Lower leg skin (tissue), 3 donors: Measurements from ENCODE around the gene CLPTM1.

ENCODE experiments used
- POLR2A ChIP-seq, 2 donors: fragments of 450-650 bp; IDR thresholded peaks; one replicate each; pipeline ENCODE4 v1.6.1; 2016 to 2017; ENCODE audit warnings: antibody characterized with exemption in 2 of 2, mild to moderate bottlenecking in 1 of 2, moderate library complexity in 1 of 2
- TF ChIP-seq, protein P1 (sequence below), 3 donors: fragments of 450-650 bp; IDR thresholded peaks; one replicate each; pipeline ENCODE4 v1.5.1; 2016; ENCODE audit warnings: antibody characterized with exemption in 3 of 3, mild to moderate bottlenecking in 3 of 3, moderate library complexity in 2 of 3

GRCh38 chr19:44984005-44984404, 28.8 kb downstream of the CLPTM1 start:
- no peak for TF ChIP-seq POLR2A (IDR thresholded peaks at IDR 0.05)
- TF ChIP-seq, protein P1, sequence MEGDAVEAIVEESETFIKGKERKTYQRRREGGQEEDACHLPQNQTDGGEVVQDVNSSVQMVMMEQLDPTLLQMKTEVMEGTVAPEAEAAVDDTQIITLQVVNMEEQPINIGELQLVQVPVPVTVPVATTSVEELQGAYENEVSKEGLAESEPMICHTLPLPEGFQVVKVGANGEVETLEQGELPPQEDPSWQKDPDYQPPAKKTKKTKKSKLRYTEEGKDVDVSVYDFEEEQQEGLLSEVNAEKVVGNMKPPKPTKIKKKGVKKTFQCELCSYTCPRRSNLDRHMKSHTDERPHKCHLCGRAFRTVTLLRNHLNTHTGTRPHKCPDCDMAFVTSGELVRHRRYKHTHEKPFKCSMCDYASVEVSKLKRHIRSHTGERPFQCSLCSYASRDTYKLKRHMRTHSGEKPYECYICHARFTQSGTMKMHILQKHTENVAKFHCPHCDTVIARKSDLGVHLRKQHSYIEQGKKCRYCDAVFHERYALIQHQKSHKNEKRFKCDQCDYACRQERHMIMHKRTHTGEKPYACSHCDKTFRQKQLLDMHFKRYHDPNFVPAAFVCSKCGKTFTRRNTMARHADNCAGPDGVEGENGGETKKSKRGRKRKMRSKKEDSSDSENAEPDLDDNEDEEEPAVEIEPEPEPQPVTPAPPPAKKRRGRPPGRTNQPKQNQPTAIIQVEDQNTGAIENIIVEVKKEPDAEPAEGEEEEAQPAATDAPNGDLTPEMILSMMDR (IDR thresholded peaks at IDR 0.05): no peak
